Erythroblast (primary cell): ENCODE measurements around the gene PMAIP1.

Source experiments
- GATA1 ChIP-seq: IDR thresholded peaks from 2 replicates; pipeline ENCODE4 v1.6.1; 2011; ENCODE audit warnings: low read depth, mild to moderate bottlenecking, control low read depth, low read length, moderate library complexity
- POLR2A ChIP-seq: IDR thresholded peaks from 2 replicates; pipeline ENCODE4 v1.6.1; 2011; ENCODE audit warnings: mild to moderate bottlenecking, low read length

DNA sequence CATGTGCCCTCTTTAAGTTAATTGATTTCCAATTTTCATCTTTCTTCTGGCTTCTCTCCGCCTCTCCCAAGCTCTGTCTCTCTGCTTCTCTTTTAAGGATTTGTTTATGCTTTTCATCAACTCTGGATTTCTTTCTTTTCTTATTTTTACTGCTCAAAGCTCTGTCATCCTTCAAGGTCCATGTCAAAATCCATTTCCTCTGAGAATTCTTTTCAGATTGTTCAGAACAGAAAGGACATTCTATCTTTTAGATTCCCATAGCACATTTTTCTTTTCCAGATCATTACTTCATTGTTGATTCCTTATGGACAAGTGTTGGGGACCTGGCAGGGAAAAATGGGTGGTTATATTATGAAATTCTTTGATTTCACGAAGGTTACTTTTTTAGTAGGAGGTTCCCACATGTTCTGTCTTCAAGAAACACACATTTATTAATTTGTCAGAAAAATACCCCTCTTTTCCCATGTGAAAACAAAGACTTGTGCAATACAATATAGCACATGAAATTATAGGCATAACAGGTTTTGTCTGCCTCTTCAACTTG is 12.3 kb downstream of the PMAIP1 start:
- TF ChIP-seq POLR2A = no peak
- TF ChIP-seq GATA1 = no peak
